ENCODE measurements around the gene ZNF579.

Gene ZNF579, protein sequence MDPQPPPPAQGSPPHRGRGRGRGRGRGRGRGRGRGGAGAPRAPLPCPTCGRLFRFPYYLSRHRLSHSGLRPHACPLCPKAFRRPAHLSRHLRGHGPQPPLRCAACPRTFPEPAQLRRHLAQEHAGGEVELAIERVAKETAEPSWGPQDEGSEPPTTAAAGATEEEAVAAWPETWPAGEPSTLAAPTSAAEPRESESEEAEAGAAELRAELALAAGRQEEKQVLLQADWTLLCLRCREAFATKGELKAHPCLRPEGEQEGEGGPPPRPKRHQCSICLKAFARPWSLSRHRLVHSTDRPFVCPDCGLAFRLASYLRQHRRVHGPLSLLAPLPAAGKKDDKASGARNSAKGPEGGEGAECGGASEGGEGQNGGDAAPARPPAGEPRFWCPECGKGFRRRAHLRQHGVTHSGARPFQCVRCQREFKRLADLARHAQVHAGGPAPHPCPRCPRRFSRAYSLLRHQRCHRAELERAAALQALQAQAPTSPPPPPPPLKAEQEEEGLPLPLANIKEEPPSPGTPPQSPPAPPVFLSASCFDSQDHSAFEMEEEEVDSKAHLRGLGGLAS

DNA sequence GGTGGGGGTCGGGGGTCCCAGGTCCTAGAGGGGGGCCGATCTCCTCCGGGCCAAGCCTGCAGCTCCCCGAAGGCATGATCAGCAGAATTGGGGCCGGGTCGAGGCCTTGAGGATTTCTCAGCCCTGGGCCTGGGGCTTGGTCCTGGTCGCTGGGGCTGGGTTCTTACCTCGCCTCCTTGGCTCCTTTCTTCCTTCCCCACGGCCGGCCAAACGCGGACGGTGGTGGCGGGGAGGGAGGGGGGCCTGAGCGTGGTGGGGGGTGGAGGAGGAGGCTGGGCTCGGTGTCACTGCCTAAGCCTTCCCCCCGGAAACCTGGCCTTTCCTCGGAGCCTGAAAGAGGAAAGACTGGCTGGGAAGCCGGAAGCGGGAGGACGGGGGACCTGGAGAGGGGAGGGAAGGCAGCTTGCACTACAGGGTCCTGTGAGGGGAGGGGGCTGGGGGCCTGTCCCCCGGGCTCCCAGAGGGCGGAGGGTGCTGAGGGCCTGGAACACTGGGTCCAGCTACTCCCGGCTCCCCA lies at the start of gene ZNF579:
Gene ZNF579 (minus strand): TSS at position 221 of the 517 bp plus-strand sequence. CDS start 1,209 bp downstream, outside the sequence.
- DNase-seq = peak; percentile 63 to 69

DNA sequence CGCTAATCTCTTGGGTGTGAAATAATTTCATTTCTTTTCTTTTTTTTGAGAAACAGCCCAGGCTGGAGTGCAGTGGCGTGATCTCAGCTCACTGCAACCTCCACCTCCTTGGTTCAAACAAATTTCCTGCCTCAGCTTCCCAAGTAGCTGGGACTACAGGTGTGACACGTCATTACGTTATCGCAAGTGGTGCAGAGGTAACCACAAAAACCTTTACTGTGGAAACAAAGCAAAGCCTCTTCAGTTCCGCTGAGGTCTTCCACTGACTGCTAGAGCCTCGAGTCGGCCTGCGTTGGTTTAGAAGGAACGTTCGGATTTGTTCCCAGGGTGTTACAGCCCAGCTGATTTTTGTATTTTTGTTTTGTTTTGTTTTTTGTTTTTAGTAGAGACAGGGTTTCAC lies 45.7 kb upstream of the ZNF579 start:
- DNase-seq = peak; percentile 38 to 42

DNA sequence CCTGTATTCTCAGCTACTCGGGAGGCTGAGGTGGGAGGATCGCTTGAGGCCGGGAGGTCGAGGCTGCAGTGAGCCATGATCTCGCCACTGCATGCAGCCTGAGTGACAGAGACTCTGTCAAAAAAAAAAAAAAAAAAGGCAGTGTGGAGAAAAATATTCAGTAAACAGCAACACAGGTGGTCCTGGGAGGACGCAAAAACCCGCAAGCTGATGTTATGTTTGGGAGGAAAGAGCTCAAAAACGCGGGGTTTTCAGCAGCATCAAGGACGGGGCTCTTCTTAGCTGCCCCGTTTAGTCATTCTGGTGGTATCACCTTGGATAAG lies 44.3 kb upstream of the ZNF579 start:
- DNase-seq = no peak

DNA sequence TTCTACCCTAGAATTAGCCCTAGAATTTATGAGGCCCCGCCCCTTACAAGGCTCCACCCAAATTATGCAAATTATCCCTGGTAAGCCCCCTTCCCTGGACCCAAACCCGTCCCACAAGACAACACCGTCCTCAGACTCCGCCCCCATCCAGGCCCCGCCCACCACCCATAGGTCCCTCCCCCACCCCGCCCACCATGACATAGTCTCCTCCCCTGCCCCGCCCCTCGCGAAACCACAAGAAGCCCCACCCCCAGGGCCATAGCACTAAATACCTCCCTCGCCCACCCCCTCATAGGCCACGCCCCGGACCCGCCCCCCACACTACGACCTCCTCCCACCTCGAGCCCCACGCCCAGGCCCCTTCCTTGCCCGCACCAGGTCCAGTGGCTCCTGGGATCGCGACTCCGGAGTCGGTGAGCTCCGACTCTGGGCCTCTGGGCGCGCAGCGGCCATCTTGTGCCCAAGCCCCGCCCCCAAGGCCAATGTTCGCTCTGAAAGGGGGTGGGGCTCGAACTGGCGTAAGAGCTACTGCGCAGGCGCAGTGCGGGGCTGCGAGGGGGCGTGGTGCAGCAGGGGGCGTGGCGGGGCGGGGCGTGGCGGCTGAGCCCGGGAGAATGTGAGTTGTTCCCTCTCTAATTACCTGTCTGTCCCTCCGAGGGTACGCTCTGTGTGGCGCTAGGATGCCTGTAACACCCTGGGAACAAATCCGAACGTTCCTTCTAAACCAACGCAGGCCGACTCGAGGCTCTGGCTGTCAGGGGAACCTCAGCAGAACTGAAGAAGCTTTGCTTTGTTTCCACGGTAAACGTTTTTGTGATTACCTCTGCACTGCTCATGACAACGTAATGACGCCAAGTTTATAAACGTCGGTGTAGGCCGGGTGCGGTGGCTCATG lies 43.7 kb upstream of the ZNF579 start, which contains the start of gene ZNF784:
Gene ZNF784 (minus strand): TSS at position 458 of the 895 bp plus-strand sequence. CDS start 5 bp downstream, at position 453.
- DNase-seq = peak; percentile 91 to 93

DNA sequence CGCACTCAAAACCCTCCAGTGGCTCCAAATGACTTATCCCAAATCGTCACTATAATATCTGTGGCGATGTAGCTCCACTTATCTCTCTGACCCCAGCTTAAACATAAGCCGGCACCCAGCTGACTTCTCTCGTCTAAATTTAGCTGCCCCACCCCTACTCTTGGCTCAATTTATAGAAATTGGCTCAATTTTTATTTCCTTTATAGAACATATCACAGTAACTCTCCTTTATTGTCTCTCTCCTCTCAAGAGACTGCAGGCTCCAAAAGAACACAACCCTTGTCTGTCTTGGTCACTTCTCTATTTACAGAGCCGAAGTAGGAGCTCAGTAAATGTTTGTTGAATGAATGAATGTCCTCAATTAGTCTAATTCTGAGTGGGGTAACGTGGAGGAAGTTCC lies 42.9 kb upstream of the ZNF579 start:
- no peak for DNase-seq

DNA sequence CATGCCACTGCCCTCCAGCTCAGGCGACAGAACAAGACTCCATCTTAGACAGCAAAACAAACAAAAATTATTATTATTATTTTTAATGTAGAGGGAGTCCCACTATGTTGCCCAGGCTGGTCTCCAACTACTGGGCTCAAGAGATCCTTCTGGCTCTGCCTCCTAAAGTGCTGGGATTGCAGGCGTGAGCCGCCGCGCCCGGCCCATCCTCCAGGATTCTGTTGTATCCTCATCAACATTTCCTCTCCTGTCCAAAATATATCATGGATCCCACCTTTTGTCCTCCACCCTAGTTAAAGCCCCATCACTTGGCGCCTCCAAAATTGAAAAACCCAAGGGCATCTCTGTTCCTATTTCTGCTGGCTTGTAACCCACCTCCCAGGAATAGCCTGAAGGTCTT lies 42.5 kb upstream of the ZNF579 start:
- no peak for DNase-seq

DNA sequence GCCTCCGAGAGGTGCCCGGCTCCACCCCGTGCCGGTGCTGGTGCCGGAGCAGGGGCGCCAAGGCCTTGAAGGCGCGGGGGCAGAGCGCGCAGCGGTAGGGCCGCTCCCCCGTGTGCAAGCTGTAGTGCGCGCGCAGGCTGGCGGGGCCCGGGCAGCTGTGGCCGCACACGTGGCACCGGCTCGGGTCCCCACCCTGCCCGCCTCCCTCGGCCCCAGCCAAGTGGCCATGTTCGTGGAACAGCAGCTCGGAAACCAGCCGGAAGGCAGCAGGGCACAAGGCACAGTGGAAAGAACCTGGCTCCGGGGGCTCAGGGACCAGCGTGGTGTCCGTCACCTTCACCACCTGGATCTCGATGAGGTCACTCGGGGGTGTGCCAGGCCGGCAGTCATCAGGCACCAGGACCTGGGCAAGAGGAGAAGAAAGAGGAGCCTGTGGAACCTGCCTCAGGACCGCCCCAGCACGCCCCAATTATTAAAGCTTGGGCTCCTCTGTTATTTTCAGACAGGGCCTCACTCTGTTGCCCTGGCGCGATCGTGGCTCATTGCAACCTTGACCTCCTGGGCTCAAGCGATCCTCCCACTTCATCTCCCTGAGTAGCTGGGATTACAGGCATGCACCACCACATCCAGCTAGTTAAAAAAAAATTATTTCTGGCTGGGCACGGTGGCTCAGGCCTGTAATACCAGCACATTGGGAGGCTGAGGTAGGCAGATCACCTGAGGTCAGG lies 41.8 kb upstream of the ZNF579 start:
- DNase-seq = no peak

DNA sequence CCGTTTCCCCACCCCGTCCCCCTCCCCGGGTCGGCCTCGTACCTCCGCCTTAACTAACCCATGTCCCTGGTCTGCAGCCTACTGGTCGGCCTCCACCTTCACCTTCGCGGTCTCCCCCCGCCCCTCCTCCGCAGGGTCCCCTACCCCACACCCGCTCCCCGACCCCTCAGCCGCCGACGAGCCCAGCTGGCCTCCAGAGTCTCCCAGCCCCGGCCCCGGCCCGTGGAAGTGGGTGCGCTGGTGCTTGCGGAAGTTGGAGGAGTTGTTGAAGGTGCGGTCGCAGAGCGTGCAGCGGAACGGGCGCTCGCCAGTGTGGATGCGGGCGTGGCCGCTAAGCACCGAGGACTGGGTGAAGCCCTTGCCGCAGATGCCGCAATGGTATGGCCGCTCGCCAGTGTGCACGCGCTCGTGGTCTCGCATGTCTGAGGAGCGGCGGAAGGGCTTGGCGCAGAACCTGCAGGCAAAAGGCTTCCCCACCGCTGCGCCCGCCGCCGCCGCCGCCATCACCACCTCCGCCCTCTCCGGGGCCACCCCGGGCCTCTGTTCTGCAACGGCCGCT lies 41.1 kb upstream of the ZNF579 start:
- no peak for DNase-seq

DNA sequence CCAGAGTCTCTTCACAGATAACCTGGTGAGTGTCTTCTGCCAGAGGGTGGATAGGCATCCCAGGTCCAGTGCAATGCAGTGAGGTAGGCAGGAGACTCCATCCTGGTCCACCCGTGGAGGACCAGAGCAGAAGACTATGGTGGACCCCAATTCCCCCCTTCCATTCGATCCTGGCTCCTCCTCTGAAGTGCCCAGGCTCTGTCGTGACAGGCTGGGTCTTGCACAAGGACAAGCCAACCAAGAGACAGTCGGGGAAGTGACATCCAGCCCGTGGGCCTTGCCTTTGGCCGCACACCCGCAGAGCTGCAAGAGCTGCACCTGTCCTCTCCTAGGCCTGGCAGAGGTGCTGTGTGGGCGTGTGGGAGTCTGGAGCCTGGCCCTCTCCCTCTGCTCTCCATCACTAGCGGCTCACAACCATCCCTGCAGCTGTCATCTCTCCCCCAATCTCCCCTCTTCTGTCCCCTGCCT lies 40.6 kb upstream of the ZNF579 start:
- no peak for DNase-seq

DNA sequence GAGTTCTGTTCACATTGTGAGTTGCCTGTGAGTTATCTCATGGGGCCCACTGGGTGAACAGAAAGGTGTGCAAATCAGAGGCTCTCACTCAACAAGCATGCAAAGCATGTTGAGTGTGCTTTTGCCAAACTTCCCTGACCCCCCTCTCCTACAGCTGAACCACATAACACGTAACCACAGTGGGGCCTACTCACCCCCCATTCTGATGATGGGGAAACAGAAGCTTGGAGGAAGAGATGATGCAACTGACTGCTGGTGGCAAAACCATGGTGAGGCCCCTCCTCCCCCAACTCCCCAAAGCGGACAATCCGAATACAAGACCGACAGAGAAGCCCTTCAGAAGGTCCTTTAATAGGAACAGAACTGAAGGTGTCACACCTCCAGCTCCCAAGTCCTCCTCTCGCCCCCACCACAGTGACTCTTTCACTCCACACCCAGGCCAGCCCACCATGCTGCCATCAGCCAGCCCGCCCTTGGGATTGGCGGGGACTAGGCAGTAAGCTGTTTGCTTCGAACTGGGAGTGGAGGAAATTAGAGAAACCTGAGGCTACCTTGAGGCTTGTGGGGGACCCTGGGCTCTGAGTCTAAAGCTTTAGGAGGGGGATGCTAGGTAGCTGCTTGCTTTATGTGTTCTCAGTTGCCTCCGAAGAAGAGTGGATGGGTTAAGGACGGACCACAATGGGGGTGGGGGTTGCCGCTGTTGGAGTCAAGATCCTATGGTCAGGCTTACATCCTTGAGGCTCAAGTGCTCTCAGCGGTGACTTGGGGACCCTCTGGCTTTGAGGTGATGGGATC lies 40.0 kb upstream of the ZNF579 start:
- no peak for DNase-seq

DNA sequence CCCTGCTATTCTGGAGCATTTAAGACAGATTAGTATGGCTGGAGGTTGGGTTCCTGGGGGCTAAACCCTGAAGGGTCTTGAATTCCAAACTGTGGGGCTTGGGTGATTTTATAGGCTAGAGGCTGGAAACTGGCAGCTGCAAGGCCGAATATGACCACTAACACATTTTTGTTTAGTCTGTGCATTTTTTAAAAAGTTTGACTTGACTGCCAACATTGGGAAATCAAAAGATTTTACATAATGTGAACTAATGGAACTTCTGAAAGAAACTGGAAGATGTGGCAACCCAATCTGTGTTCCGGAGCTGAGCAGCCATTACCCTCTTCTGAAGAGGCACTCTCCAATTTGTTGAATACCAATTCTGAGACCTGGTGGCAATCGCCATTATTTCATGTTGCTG lies 38.6 kb upstream of the ZNF579 start:
- no peak for DNase-seq

DNA sequence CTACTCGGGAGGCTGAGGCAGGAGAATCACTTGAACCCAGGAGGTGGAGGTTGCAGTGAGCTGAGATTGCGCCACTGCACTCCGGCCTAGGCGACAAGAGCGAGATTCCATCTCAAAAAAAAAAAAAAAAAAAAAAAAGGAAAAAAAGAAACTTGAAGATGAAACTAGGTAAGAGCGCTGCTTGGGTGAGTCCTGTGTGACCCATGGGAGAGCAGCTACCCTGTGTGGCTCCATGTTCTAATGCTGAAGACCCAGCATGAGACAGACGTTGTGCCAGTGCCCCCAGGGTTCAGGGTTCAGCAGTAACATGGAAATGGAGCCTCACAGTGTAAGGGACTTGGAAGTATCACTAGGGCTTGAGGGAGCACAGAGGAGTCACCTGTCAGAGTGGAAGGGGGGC lies 37.8 kb upstream of the ZNF579 start:
- DNase-seq = no peak

DNA sequence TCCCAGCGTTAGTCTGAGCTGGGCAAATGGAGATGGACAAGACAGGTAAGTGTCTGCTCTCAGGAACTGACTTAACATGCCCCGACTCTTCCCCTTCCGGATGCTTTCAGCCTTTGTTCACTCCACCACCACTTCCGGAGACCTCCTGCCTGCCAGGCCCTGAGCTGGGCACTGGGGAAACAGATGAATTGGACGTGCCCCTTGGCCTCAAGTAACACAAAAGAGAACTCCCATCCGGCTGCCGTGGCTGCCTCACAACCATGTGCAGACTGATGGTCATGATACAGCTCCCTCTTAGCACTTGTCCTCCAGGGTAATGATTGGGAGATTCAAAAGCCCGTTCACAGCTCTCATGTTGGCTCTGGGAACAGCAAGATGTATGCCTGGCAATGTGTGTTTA lies 36.8 kb upstream of the ZNF579 start:
- no peak for DNase-seq

DNA sequence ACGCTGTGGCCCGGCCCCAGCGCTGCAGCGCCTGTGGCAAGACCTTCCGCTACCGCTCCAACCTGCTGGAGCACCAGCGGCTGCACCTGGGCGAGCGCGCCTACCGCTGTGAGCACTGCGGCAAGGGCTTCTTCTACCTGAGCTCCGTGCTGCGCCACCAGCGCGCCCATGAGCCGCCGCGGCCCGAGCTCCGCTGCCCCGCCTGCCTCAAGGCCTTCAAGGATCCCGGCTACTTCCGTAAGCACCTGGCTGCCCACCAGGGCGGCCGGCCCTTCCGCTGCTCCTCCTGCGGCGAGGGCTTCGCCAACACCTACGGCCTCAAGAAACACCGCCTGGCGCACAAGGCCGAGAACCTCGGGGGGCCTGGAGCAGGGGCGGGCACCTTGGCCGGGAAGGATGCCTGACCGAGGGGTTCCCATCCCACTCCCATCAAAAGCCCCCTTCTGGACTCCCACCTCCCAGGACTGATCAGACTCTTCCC lies 35.8 kb upstream of the ZNF579 start:
- no peak for DNase-seq

DNA sequence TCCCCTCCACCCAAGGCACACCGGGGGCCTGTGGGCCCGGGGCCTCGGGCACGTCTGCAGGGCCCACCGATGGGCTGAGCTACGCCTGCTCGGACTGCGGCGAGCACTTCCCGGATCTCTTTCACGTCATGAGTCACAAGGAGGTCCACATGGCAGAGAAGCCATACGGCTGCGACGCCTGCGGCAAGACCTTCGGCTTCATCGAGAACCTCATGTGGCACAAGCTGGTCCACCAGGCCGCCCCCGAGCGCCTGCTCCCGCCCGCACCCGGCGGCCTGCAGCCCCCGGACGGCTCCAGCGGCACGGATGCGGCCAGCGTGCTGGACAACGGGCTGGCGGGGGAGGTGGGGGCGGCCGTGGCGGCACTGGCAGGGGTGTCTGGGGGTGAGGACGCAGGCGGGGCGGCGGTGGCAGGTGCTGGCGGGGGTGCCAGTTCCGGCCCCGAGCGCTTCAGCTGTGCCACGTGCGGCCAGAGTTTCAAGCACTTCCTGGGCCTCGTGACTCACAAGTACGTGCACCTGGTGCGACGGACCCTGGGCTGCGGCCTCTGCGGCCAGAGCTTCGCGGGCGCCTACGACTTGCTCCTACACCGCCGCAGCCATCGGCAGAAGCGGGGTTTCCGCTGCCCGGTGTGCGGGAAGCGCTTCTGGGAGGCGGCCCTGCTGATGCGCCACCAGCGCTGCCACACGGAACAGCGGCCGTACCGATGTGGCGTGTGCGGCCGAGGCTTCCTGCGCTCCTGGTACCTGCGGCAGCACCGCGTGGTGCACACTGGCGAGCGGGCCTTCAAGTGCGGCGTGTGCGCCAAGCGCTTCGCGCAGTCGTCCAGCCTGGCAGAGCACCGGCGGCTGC lies 35.1 kb upstream of the ZNF579 start:
- no peak for DNase-seq

DNA sequence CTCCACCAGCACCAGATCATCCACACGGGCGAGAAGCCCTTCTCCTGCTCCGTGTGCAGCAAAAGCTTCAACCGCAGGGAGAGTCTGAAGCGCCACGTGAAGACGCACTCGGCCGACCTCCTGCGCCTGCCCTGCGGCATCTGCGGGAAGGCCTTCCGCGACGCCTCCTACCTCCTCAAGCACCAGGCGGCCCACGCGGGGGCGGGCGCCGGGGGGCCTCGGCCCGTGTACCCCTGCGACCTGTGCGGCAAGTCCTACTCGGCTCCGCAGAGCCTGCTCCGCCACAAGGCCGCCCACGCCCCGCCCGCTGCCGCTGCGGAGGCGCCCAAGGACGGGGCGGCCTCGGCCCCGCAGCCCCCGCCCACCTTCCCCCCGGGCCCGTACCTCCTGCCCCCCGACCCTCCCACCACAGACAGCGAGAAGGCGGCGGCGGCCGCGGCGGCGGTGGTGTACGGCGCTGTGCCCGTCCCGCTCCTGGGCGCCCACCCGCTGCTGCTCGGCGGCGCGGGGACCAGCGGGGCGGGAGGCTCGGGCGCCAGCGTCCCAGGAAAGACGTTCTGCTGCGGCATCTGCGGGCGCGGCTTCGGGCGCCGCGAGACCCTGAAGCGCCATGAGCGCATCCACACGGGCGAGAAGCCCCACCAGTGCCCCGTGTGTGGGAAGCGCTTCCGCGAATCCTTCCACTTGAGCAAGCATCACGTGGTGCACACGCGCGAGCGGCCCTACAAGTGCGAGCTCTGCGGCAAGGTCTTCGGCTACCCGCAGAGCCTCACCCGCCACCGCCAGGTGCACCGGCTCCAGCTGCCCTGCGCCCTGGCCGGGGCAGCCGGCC lies 34.3 kb upstream of the ZNF579 start:
- no peak for DNase-seq

DNA sequence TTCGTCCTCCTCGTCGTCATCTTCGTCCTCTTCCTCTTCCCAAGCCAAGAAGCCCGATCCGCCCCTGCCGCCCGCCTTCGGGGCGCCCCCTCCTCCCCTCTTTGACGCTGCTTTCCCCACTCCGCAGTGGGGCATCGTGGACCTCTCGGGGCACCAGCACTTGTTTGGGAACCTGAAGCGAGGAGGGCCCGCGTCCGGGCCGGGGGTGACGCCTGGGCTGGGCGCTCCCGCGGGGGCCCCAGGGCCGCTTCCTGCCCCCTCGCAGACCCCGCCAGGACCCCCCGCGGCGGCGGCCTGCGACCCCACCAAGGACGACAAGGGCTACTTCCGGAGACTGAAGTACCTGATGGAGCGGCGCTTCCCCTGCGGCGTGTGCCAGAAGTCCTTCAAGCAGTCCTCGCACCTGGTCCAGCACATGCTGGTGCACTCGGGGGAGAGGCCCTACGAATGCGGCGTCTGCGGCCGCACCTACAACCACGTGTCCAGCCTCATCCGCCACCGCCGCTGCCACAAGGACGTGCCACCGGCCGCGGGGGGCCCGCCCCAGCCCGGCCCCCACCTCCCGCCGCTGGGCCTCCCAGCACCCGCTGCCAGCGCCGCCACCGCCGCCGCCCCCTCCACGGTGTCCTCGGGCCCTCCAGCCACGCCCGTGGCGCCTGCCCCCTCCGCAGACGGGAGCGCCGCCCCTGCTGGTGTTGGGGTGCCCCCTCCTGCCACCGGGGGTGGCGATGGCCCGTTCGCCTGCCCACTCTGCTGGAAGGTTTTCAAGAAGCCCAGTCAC lies 33.5 kb upstream of the ZNF579 start:
- DNase-seq = no peak

DNA sequence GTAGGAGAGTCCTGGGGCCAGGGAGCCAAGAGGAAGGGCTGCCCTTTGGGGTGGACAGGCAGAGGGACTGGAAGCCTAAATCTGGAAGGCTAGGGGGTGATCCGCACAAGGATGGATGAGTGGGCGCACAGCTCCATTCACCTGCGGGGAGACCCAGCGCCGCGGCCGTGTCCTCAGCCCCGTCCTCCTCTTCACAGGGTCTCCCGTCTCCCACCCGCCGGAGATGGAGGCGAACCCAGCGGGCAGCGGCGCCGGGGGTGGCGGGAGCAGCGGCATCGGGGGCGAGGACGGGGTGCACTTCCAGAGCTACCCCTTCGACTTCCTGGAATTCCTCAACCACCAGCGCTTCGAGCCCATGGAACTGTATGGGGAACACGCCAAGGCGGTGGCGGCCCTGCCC lies 32.7 kb upstream of the ZNF579 start:
- no peak for DNase-seq

Measured in activated CD4-positive, alpha-beta T cell treated with anti-CD3 and anti-CD28 coated beads, Interleukin-2, amount 50 U/mL, for 4 hours (primary cell).